Tibial nerve (tissue), 4 donors: ENCODE data around the gene FAM83G.
"Not testable (repeated sequence)": the region's sequence is repeated elsewhere in the genome, so short reads cannot be mapped to it uniquely, and the experiment has no call there.

ENCODE experiments used
- CTCF ChIP-seq, 5 experiments: fragments of 200-600 bp in 3 of 5; fragments of 450-650 bp in 2 of 5; sonication (generic) in 3 of 5; IDR thresholded peaks; one replicate each; pipeline ENCODE4 v1.5.1; 2016 to 2019; ENCODE audit warnings: antibody characterized with exemption in 5 of 5, mild to moderate bottlenecking in 3 of 5, moderate library complexity in 2 of 5
- EP300 ChIP-seq, 2 donors: sonication (generic); formaldehyde crosslinking; IDR thresholded peaks; one replicate each; pipeline ENCODE4 v1.6.1; 2017; ENCODE audit warnings: antibody characterized with exemption in 2 of 2, mild to moderate bottlenecking in 1 of 2
- POLR2A ChIP-seq, 2 donors: fragments of 450-650 bp; IDR thresholded peaks; one replicate each; pipeline ENCODE4 v1.6.1; 2017; ENCODE audit warnings: antibody characterized with exemption in 2 of 2, mild to moderate bottlenecking in 2 of 2, moderate library complexity in 2 of 2

GRCh38 chr17:19036186-19036585 lies 31.6 kb upstream of the FAM83G start:
- not testable (repeated sequence) for TF ChIP-seq CTCF, EP300, POLR2A (IDR thresholded peaks at IDR 0.05)
